Mesenchymal stem cell (in vitro differentiated cells and primary cell): Measurements from ENCODE around the gene BET1.

Experiments
- DNase-seq: peaks from one replicate; pipeline ENCODE4 v3.0.0-alpha.2; 2013
- H2AFZ ChIP-seq: one replicate; pipeline ENCODE4 v1.6.1; 2013; ENCODE audit warnings: low read depth, mild to moderate bottlenecking, control low read depth, inconsistent platforms, low read length, moderate library complexity
- H2AK5ac ChIP-seq: 2 replicates; pipeline ENCODE4 v1.6.1; 2013; ENCODE audit warnings: low read length, moderate library complexity, mild to moderate bottlenecking, inconsistent platforms; ENCODE audit not compliant: severe bottlenecking
- H2BK120ac ChIP-seq: one replicate; pipeline ENCODE4 v1.6.1; 2013; ENCODE audit warnings: low read depth, mild to moderate bottlenecking, inconsistent platforms, low read length, moderate library complexity
- H2BK12ac ChIP-seq, 2 experiments: one replicate each; pipeline ENCODE4 v1.6.1; 2013; ENCODE audit warnings: inconsistent platforms in 2 of 2, low read length in 2 of 2, mild to moderate bottlenecking in 2 of 2, moderate library complexity in 2 of 2, control low read depth in 1 of 2
- H2BK15ac ChIP-seq: one replicate; pipeline ENCODE4 v1.6.1; 2013; ENCODE audit warnings: mild to moderate bottlenecking, low read depth, inconsistent platforms; ENCODE audit not compliant: poor library complexity, severe bottlenecking
- H2BK5ac ChIP-seq: 2 replicates; pipeline ENCODE4 v1.6.1; 2013; ENCODE audit warnings: low read depth, mild to moderate bottlenecking, low read length, control low read depth, inconsistent platforms; ENCODE audit not compliant: poor library complexity, severe bottlenecking
- H3K14ac ChIP-seq, 2 experiments: one replicate each; pipeline ENCODE4 v1.6.1; 2013; ENCODE audit warnings: inconsistent platforms in 2 of 2, low read length in 2 of 2, control low read depth in 1 of 2, mild to moderate bottlenecking in 1 of 2, moderate library complexity in 1 of 2
- H3K18ac ChIP-seq, 2 experiments: one replicate each; pipeline ENCODE4 v1.6.1; 2013; ENCODE audit warnings: inconsistent platforms in 2 of 2, low read length in 2 of 2, control low read depth in 1 of 2, low read depth in 1 of 2, mild to moderate bottlenecking in 1 of 2
- H3K23ac ChIP-seq, 2 experiments: one replicate each; pipeline ENCODE4 v1.6.1; 2013; ENCODE audit warnings: inconsistent platforms in 2 of 2, low read length in 2 of 2, mild to moderate bottlenecking in 2 of 2, moderate library complexity in 2 of 2, control low read depth in 1 of 2
- H3K27ac ChIP-seq: 2 replicates; pipeline ENCODE4 v1.5.1; 2013; ENCODE audit warnings: mild to moderate bottlenecking, moderate library complexity, low read length, control low read depth, inconsistent platforms; ENCODE audit not compliant: poor library complexity, severe bottlenecking
- H3K27me3 ChIP-seq, 2 experiments: 2 replicates each; pipeline versions ENCODE4 v1.6.1 to v1.7.0; 2013; ENCODE audit warnings: low read length in 2 of 2, mild to moderate bottlenecking in 2 of 2, moderate library complexity in 2 of 2, control low read depth in 1 of 2, inconsistent platforms in 1 of 2; ENCODE audit not compliant: control insufficient read depth in 1 of 2, insufficient read depth in 1 of 2
- H3K36me3 ChIP-seq, 2 experiments: 2 replicates each; pipeline versions ENCODE4 v1.6.1 to v1.7.0; 2013; ENCODE audit warnings: low read length in 2 of 2, control low read depth in 1 of 2, inconsistent platforms in 1 of 2, low read depth in 1 of 2, mild to moderate bottlenecking in 1 of 2; ENCODE audit not compliant: insufficient read depth in 2 of 2, control insufficient read depth in 1 of 2
- H3K4ac ChIP-seq, 2 experiments: one replicate each; pipeline ENCODE4 v1.6.1; 2013; ENCODE audit warnings: inconsistent platforms in 2 of 2, low read length in 2 of 2, mild to moderate bottlenecking in 2 of 2, moderate library complexity in 2 of 2, control low read depth in 1 of 2, low read depth in 1 of 2
- H3K4me1 ChIP-seq: 2 replicates; pipeline ENCODE4 v1.6.1; 2013; ENCODE audit warnings: low read depth, low read length, control low read depth; ENCODE audit not compliant: control insufficient read depth, insufficient read depth
- H3K4me2 ChIP-seq: 2 replicates; pipeline ENCODE4 v1.6.1; 2013; ENCODE audit warnings: low read length, mild to moderate bottlenecking, inconsistent platforms; ENCODE audit not compliant: poor library complexity, severe bottlenecking
- H3K4me3 ChIP-seq, 2 experiments: 2 replicates each; pipeline versions ENCODE4 v1.5.1 to v1.7.0; 2013; ENCODE audit warnings: low read length in 2 of 2, mild to moderate bottlenecking in 2 of 2, control low read depth in 1 of 2, low read depth in 1 of 2; ENCODE audit not compliant: insufficient read depth in 1 of 2
- H3K79me1 ChIP-seq: replicated peaks from 2 replicates; pipeline ENCODE4 v1.6.1; 2013; ENCODE audit warnings: mild to moderate bottlenecking, control low read depth, low read length, inconsistent platforms; ENCODE audit not compliant: poor library complexity, severe bottlenecking
- H3K9ac ChIP-seq: 2 replicates; pipeline ENCODE4 v1.7.0; 2013; ENCODE audit warnings: mild to moderate bottlenecking, low read length, moderate library complexity
- H3K9me3 ChIP-seq: 2 replicates; pipeline ENCODE4 v1.7.0; 2013; ENCODE audit warnings: mild to moderate bottlenecking, low read length; ENCODE audit not compliant: control insufficient read depth
- H4K8ac ChIP-seq: one replicate; pipeline ENCODE4 v1.6.1; 2013; ENCODE audit warnings: inconsistent platforms, mild to moderate bottlenecking, low read length, moderate library complexity
- H4K91ac ChIP-seq: one replicate; pipeline ENCODE4 v1.6.1; 2013; ENCODE audit warnings: mild to moderate bottlenecking, low read length, inconsistent platforms
- WGBS: methylation state at CpG from one replicate; pipeline ENCODE4 v1.1.7; 2013; ENCODE audit warnings: mixed read lengths; 5-methylcytosine and 5-hydroxymethylcytosine counted together

Gene BET1

DNA sequence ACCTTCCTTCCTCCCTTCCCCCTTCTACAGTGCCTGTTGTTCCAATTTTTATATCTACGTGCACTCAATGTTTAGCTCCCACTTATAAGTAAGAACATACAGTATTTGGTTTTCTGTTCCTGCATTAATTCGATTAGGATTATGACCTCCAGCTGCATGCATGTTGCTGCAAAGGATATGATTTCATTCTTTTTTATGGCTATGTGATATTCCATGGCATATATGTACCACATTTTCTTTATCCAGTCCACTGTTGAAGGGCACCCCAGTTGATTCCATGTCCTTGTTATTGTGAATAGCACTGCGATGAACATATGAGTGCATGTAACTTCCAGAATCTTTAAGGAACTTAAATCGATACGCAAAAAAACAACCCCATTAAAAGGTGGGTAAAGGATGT lies 39.9 kb downstream of the BET1 start:
- H2BK120ac ChIP-seq: no peak overlapping the region
- WGBS: 100% methylated on average over 3 of the region's 5 CpGs

GRCh38 chr7:93960986-93961385 lies 43.2 kb downstream of the BET1 start:
- no CpG with 5 or more reads among the region's 3 CpGs for WGBS
- Histone ChIP-seq H2BK120ac (no peak overlapping the region), H3K23ac (no peak overlapping the region), H3K4me3 (no peak overlapping the region), H3K4me2 (no peak overlapping the region), H4K8ac (no peak overlapping the region), H3K4ac (no peak overlapping the region), H3K4me1 (no peaks in the 10 kb centered on the region), H3K36me3 (no peaks in the 10 kb centered on the region), H2BK12ac (no peak overlapping the region), H3K27me3 (no peaks in the 10 kb centered on the region), H2BK5ac (no peak overlapping the region), H2BK15ac (no peak overlapping the region), H2AFZ (no peak overlapping the region), H3K14ac (no peak overlapping the region), H3K18ac (no peak overlapping the region), H2AK5ac (no peak overlapping the region), H3K9me3 (no peaks in the 10 kb centered on the region), H3K9ac (no peak overlapping the region), H3K79me1 (no peaks in the 10 kb centered on the region), H3K27ac (no peak overlapping the region), H4K91ac (no peak overlapping the region)
- DNase-seq: no peak

More for the DNA sequence above, 39.9 kb downstream of the BET1 start:
- Histone ChIP-seq H2AK5ac (no peak overlapping the region), H3K9ac (no peak overlapping the region), H3K9me3 (no peaks in the 10 kb centered on the region), H4K91ac (no peak overlapping the region), H3K4me2 (no peak overlapping the region), H4K8ac (no peak overlapping the region), H3K36me3 (no peaks in the 10 kb centered on the region), H3K23ac (no peak overlapping the region), H3K4me1 (no peaks in the 10 kb centered on the region), H2AFZ (no peak overlapping the region), H3K27me3 (no peaks in the 10 kb centered on the region), H3K27ac (no peak overlapping the region), H3K4me3 (no peak overlapping the region), H2BK15ac (no peak overlapping the region), H3K4ac (no peak overlapping the region), H2BK5ac (no peak overlapping the region), H2BK12ac (no peak overlapping the region), H3K79me1 (no peaks in the 10 kb centered on the region), H3K14ac (no peak overlapping the region), H3K18ac (no peak overlapping the region)
- DNase-seq: no peak

- H4K8ac ChIP-seq: no peak overlapping the region
- H4K91ac ChIP-seq: no peak overlapping the region
- no peak overlapping the region for H2BK15ac ChIP-seq
- no peaks in the 10 kb centered on the region for H3K27me3 ChIP-seq
- H2BK120ac ChIP-seq: no peak overlapping the region
- WGBS: 96% methylated on average over 1 of the region's 3 CpGs
- no peak overlapping the region for H3K9ac ChIP-seq
- no peaks in the 10 kb centered on the region for H3K36me3 ChIP-seq
- no peak overlapping the region for H3K18ac ChIP-seq
- H2BK12ac ChIP-seq: no peak overlapping the region
- H2BK5ac ChIP-seq: no peak overlapping the region
- no peak overlapping the region for H3K4me2 ChIP-seq
- no peaks in the 10 kb centered on the region for H3K4me1 ChIP-seq
- H3K4ac ChIP-seq: no peak overlapping the region
- H3K9me3 ChIP-seq: no peaks in the 10 kb centered on the region
- no peak overlapping the region for H3K14ac ChIP-seq
- no peak overlapping the region for H3K23ac ChIP-seq
- H3K4me3 ChIP-seq: no peak overlapping the region
- no peak overlapping the region for H2AFZ ChIP-seq
- H2AK5ac ChIP-seq: no peak overlapping the region
- H3K79me1 ChIP-seq: no peaks in the 10 kb centered on the region
- no peak for DNase-seq
- no peak overlapping the region for H3K27ac ChIP-seq
Measured at GRCh38 chr7:93958651-93959050, 45.5 kb downstream of the BET1 start.

DNA sequence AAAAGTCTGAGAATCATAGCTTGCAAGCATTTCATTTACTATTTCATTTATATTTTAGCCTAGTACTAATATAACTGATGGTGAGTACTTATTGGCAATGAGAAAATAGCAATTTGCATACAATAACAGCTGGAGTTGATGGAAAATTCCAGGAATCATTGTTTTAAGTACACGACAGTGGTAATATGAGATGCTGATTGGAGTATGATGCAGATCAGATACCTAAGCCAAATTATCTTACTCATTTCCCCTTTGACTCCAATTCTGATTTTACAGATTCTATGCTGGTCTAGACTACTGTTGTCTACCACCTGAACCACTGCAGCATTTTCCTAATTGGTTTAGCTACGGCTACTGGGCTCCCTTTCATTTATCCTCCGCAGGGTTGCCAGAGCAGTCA lies 45.9 kb downstream of the BET1 start:
- Histone ChIP-seq H3K4ac (no peak overlapping the region), H2AK5ac (no peak overlapping the region), H3K9me3 (no peaks in the 10 kb centered on the region), H3K27ac (no peak overlapping the region), H3K4me1 (no peaks in the 10 kb centered on the region), H2BK5ac (no peak overlapping the region), H2BK120ac (no peak overlapping the region), H4K91ac (no peak overlapping the region), H3K4me3 (no peak overlapping the region), H2AFZ (no peak overlapping the region), H3K27me3 (no peaks in the 10 kb centered on the region), H3K23ac (no peak overlapping the region), H3K79me1 (no peaks in the 10 kb centered on the region), H3K9ac (no peak overlapping the region), H2BK12ac (no peak overlapping the region), H4K8ac (no peak overlapping the region), H3K36me3 (no peaks in the 10 kb centered on the region), H3K18ac (no peak overlapping the region), H3K14ac (no peak overlapping the region), H2BK15ac (no peak overlapping the region), H3K4me2 (no peak overlapping the region)
- WGBS: 94% methylated on average over 2 of the region's 3 CpGs
- no peak for DNase-seq
